ENCODE data around the gene TMEM175.

DNA sequence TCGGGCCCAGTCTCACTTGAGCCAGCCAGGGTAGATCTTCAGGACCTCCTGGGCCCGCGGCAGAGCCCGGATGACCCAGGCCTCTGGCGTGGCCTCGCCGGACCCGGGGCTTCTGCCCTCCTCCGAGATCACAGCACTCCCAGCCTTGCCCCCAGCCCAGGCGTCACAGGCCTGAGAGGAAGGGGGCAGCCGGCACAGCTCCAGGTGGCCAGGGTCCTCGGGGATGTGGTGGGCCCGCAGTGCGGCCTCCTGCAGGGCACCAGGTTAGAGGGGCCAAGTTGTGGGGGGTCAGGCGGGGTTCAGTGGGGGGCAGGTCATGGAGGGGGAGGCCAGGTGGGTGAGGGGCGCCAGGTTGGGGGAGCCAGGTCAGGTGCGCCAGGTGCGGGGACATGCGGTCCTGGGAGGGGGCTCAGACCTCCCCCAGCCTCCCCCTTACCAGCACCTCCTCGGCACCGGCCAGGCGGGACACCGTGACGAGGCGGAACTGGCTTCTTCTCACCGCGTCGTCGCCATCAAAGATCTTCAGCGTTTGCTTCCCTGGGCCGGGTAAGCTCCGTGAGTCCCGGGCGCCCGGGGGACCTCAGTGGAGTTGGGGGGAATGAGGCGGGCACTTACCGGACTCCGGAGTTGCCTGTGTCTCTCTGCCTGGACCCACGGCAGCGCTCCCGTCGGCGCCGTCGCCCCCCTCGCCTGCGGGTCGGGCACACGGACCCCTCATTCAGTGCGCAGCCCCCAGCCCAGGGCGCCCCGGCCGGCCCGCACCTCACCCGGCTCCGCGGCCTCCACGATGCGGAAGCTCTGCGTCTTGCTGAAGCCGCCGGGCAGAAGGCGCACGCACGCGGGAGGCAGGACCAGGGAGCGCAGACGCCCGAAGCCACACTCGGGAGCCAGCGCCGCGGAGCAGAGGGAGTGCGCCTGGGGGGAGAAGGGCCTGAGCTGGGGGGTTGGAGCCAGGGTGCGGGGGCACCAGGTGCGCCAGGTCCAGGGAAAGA is 35.1 kb downstream of the TMEM175 start:
- TF ChIP-seq, protein P1, sequence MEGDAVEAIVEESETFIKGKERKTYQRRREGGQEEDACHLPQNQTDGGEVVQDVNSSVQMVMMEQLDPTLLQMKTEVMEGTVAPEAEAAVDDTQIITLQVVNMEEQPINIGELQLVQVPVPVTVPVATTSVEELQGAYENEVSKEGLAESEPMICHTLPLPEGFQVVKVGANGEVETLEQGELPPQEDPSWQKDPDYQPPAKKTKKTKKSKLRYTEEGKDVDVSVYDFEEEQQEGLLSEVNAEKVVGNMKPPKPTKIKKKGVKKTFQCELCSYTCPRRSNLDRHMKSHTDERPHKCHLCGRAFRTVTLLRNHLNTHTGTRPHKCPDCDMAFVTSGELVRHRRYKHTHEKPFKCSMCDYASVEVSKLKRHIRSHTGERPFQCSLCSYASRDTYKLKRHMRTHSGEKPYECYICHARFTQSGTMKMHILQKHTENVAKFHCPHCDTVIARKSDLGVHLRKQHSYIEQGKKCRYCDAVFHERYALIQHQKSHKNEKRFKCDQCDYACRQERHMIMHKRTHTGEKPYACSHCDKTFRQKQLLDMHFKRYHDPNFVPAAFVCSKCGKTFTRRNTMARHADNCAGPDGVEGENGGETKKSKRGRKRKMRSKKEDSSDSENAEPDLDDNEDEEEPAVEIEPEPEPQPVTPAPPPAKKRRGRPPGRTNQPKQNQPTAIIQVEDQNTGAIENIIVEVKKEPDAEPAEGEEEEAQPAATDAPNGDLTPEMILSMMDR (conservative IDR thresholded peaks at IDR 0.05; ENCODE audit: low read depth, low read length), result no peak
- no peak for TF ChIP-seq EZH2 (IDR thresholded peaks at IDR 0.05; ENCODE audit: borderline replicate concordance, low read depth, low read length, poor library complexity, severe bottlenecking)
